GM06990 (cell line): ENCODE data around the gene ERG28.
"Not testable (repeated sequence)": the region's sequence is repeated elsewhere in the genome, so short reads cannot be mapped to it uniquely, and the experiment has no call there.

Experiments
- DNase-seq: peaks from one replicate; pipeline ENCODE4 v3.0.0-alpha.2; 2011; ENCODE audit not compliant: insufficient read length; ENCODE audit errors: extremely low read depth
- H3K27me3 ChIP-seq: replicated peaks from 2 replicates; pipeline ENCODE4 v1.6.0; 2011; ENCODE audit warnings: low read length; ENCODE audit not compliant: control insufficient read depth, insufficient read depth
- H3K36me3 ChIP-seq: 2 replicates; pipeline ENCODE4 v1.5.1; 2011; ENCODE audit warnings: low read length; ENCODE audit not compliant: control insufficient read depth, insufficient read depth
- H3K4me3 ChIP-seq: replicated peaks from 2 replicates; pipeline ENCODE4 v1.5.1; 2011; ENCODE audit warnings: low read depth, mild to moderate bottlenecking, control low read depth, low read length
- CTCF ChIP-seq: IDR thresholded peaks from 2 replicates; pipeline ENCODE4 v1.5.1; 2011; ENCODE audit warnings: low read length, control low read depth, mild to moderate bottlenecking, inconsistent platforms; ENCODE audit not compliant: insufficient read depth, poor library complexity, severe bottlenecking

Gene ERG28

DNA sequence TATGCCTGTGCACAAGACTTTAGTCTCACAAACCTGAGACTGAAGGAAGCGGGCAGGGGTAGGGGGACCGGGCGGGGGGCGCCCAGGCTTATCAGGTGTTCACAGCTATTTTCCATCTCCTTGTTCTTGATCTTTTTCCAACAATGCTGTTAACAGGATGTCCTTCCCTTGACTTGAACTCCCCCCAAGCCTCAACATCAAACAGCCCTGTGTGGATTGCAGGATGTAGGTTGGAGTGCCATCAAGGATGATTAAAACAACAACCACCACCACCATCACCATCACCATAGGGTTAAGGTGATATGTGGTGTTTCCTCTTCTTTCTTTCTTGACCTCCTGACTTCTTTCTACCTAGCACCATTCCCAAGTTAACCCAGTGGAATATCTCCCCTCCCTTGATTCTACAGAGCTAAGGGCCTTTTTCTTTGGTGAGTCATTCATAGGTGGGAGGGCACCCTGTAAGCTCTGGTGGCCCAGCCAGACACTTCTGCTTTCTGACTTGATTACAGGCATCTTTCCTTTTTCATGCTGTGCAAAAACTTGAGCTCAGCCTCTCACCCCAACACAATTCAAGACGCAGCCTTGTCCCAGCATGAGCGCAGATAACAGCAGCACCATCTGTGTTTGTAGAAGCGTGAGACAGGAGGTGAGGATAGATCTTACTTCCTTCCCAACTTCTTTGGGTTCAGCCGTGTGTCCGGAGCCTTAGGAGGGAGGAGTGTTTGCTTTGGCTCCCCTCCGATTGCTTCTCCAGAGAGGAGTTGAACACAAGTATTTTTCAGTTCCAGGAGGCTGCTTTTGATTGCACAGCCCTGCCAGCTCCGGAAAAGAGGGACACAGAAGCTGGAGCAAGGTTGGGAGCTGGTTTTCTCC lies 55.5 kb downstream of the ERG28 start:
- DNase-seq = no peak
- no peak overlapping the region for H3K4me3 ChIP-seq
- no peaks in the 10 kb centered on the region for H3K36me3 ChIP-seq
- no peak for TF ChIP-seq CTCF
- H3K27me3 ChIP-seq = no peaks in the 10 kb centered on the region

- TF ChIP-seq CTCF = no peak
- Histone ChIP-seq H3K27me3 (no peaks in the 10 kb centered on the region), H3K4me3 (no peak overlapping the region), H3K36me3 (no peaks in the 10 kb centered on the region)
- no peak for DNase-seq
Measured at GRCh38 chr14:75602503-75602902, 58.2 kb downstream of the ERG28 start.

GRCh38 chr14:75601061-75601460 lies 59.6 kb downstream of the ERG28 start:
- H3K36me3 ChIP-seq, H3K4me3 ChIP-seq, H3K27me3 ChIP-seq, DNase-seq: not testable (repeated sequence)

- DNase-seq, H3K27me3 ChIP-seq, H3K4me3 ChIP-seq, H3K36me3 ChIP-seq: not testable (repeated sequence)
Measured at GRCh38 chr14:75600100-75600499, 60.6 kb downstream of the ERG28 start.
